Activated naive CD4-positive, alpha-beta T cell treated with anti-CD3 and anti-CD28 coated beads for 36 hours (primary cell): ENCODE data around the gene ZBTB39. TPM values are rescaled to one million over a fixed set of nuclear protein-coding genes. Genes with fewer than 3 reads are reported as not detected.

ENCODE experiments used
- CTCF ChIA-PET: fragments of 350-600 bp; sonication (Branson Sonifier 250); formaldehyde crosslinking; loops from one replicate; lab custom pipeline; 2021; ENCODE audit warnings: antibody characterized with exemption; lab: Charles Lee
- DNase-seq: peaks from one replicate; pipeline ENCODE4 v3.0.0-alpha.2; 2020
- H3K27ac Mint-ChIP-seq: one replicate; pipeline ENCODE4 v1.8.0; 2021; ENCODE audit warnings: mild to moderate bottlenecking, mixed read lengths
- H3K27me3 Mint-ChIP-seq: one replicate; pipeline ENCODE4 v1.8.0; 2021; ENCODE audit warnings: low read depth, mixed read lengths
- H3K36me3 Mint-ChIP-seq: one replicate; pipeline ENCODE4 v1.8.0; 2021; ENCODE audit warnings: low read depth, mixed read lengths
- H3K4me1 Mint-ChIP-seq: one replicate; pipeline ENCODE4 v1.8.0; 2021; ENCODE audit warnings: low read depth, mixed read lengths
- H3K4me3 Mint-ChIP-seq: one replicate; pipeline ENCODE4 v1.8.0; 2021; ENCODE audit warnings: mild to moderate bottlenecking, moderate library complexity, mixed read lengths
- H3K9me3 Mint-ChIP-seq: one replicate; pipeline ENCODE4 v1.8.0; 2021; ENCODE audit warnings: mixed read lengths
- intact Hi-C: fragments of 100-400 bp; cut with micrococcal nuclease; formaldehyde crosslinking; loops from one replicate; pipeline ENCODE4 v1.15.1; 2023
- total RNA-seq, 2 experiments: library from RNA; stranded (reverse); gene quantifications; one replicate each; pipeline ENCODE4 v1.2.3, GENCODE V29; 2021

The ZBTB39 gene
- total RNA-seq, 2 experiments from 2014 or later: 5.1 to 5.5 TPM

GRCh38 chr12:56951582-56952339 lies 54.6 kb downstream of the ZBTB39 start:
- Mint-ChIP-seq H3K4me1 (no peaks in the 10 kb centered on the region), H3K4me3 (no peak overlapping the region), H3K9me3 (no peaks in the 10 kb centered on the region), H3K36me3 (no peaks in the 10 kb centered on the region), H3K27ac (no peak overlapping the region), H3K27me3 (no peaks in the 10 kb centered on the region)
- intact Hi-C loops: no loop called here
- DNase-seq: no peak
- CTCF ChIA-PET: no interaction called here

DNA sequence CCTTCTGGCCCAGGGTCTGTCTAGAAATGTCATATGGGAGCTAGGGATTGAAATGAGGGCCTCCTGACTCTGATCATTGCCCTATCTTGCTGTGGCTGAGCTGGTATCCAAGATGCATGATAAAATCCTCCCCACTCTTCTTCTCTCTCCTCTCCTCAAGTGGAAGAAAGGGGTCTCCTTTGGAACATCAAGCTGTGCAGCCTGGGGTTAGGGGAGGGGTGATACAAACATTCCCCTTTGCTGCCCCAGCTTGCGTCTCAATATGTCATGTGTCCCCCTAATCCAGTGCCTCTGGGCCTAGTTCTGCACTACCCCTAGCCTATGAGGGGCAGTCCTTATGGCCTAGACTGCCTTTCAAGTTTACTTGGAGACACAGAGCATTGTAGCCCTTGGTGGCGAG lies 57.5 kb downstream of the ZBTB39 start:
- no peaks in the 10 kb centered on the region for H3K27me3 Mint-ChIP-seq
- H3K9me3 Mint-ChIP-seq: no peaks in the 10 kb centered on the region
- H3K4me1 Mint-ChIP-seq: no peaks in the 10 kb centered on the region
- CTCF ChIA-PET: no interaction called here
- no peaks in the 10 kb centered on the region for H3K36me3 Mint-ChIP-seq
- DNase-seq: no peak
- intact Hi-C loops: no loop called here
- H3K27ac Mint-ChIP-seq: no peak overlapping the region
- no peak overlapping the region for H3K4me3 Mint-ChIP-seq

Other genes starting within 250 kb of the ZBTB39 start
- 1 to 10 TPM; 3.5 to 3.7 TPM for gene HSD17B6, start 243.2 kb downstream of the ZBTB39 start, total RNA-seq
- gene SDR9C7, start 72.1 kb downstream of the ZBTB39 start, total RNA-seq: not detected
- under 1 TPM; 0.54 to 0.69 TPM for gene RDH16, start 48.9 kb downstream of the ZBTB39 start, total RNA-seq
- gene TAC3, start 10.0 kb upstream of the ZBTB39 start, total RNA-seq: under 1 TPM in 1 of 2 experiments, not detected in 1; 0.48 TPM
- gene MYO1A, start 43.6 kb upstream of the ZBTB39 start, total RNA-seq: 1 to 10 TPM; 1.4 to 1.5 TPM
- gene NEMP1, start 72.2 kb upstream of the ZBTB39 start, total RNA-seq: 10 to 100 TPM; 71.3 to 72.2 TPM
- 10 to 100 TPM; 18.4 to 19.1 TPM for gene NAB2, start 82.6 kb upstream of the ZBTB39 start, total RNA-seq
- gene STAT6, start 104.8 kb upstream of the ZBTB39 start, total RNA-seq: 100 to 1,000 TPM; 188 to 193 TPM
- 1 to 10 TPM; 1.0 to 1.5 TPM for gene LRP1, start 121.9 kb upstream of the ZBTB39 start, total RNA-seq
- gene LRP1-AS, start 141.1 kb upstream of the ZBTB39 start, total RNA-seq: not detected
- gene NXPH4, start 210.2 kb upstream of the ZBTB39 start, total RNA-seq: under 1 TPM; 0.25 to 0.79 TPM
- 100 to 1,000 TPM; 542 to 552 TPM for gene SHMT2, start 223.2 kb upstream of the ZBTB39 start, total RNA-seq
- gene STAC3, start 244.6 kb upstream of the ZBTB39 start, total RNA-seq: 1 to 10 TPM in 1 of 2 experiments, under 1 TPM in 1; 0.93 to 1.5 TPM